Measurements from ENCODE around the gene MORN5. TPM values are rescaled to one million over a fixed set of nuclear protein-coding genes. Genes with fewer than 3 reads are reported as not detected.

Gene MORN5
- total RNA-seq, 1 donor = 0.36 TPM

- no peak overlapping the region for H3K4me2 ChIP-seq (ENCODE audit: insufficient read depth, low read length)
Measured at GRCh38 chr9:122140368-122141193, 19.1 kb upstream of the MORN5 start.

DNA sequence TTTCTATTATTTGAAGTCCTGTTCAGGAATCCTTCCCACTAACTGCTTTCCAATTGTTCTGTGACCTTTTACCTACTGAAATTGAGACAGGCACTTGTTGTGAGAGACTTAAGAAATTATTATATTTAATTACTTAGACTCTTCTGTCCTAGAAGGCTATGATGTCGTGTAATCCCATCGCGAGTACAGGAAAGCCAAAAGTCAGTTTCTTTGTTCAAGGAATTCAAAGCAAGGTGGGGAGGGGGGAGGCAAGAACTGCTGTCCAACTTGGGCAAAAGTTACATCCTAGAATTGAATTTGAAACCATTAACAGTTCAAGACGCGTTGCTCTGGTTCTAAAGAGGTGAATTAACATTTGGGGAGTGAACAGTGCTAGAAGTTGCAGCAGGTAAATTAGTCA lies 18.0 kb upstream of the MORN5 start:
- H3K9me3 ChIP-seq (ENCODE audit: low read depth, low read length) = no peaks in the 10 kb centered on the region
- H3K4me3 ChIP-seq (ENCODE audit: insufficient read depth, low read length) = no peak overlapping the region
- no peaks in the 10 kb centered on the region for H3K4me1 ChIP-seq (ENCODE audit: insufficient read depth, low read length)
- no peak overlapping the region for H2AFZ ChIP-seq (ENCODE audit: low read length)
- peaks cover 4% of the 10 kb centered on the region for H4K20me1 ChIP-seq (ENCODE audit: insufficient read depth, low read length)
- no peaks in the 10 kb centered on the region for H3K27me3 ChIP-seq (ENCODE audit: insufficient read depth, low read length)
- peaks cover 27% of the 10 kb centered on the region for H3K36me3 ChIP-seq (ENCODE audit: insufficient read depth, low read length)
- no peak for DNase-seq (ENCODE audit: insufficient read length, low spot score, missing footprints)
- no peak overlapping the region for H3K4me2 ChIP-seq (ENCODE audit: insufficient read depth, low read length)
- no peak for TF ChIP-seq CTCF (IDR thresholded peaks at IDR 0.05; ENCODE audit: extremely low read depth, low read depth, low read length)
- H3K27ac ChIP-seq (ENCODE audit: low read depth, low read length) = no peak overlapping the region
- H3K79me2 ChIP-seq (ENCODE audit: insufficient read depth, low read length) = no peaks in the 10 kb centered on the region

More at GRCh38 chr9:122140368-122141193, 19.1 kb upstream of the MORN5 start:
- no peak for DNase-seq (ENCODE audit: insufficient read length, low spot score, missing footprints)
- Histone ChIP-seq H3K4me1 (ENCODE audit: insufficient read depth, low read length) (no peaks in the 10 kb centered on the region), H3K27ac (ENCODE audit: low read depth, low read length) (no peak overlapping the region), H3K4me3 (ENCODE audit: insufficient read depth, low read length) (no peak overlapping the region), H2AFZ (ENCODE audit: low read length) (no peak overlapping the region), H3K36me3 (ENCODE audit: insufficient read depth, low read length) (peaks cover 24% of the 10 kb centered on the region), H3K79me2 (ENCODE audit: insufficient read depth, low read length) (no peaks in the 10 kb centered on the region), H3K9me3 (ENCODE audit: low read depth, low read length) (no peaks in the 10 kb centered on the region), H3K27me3 (ENCODE audit: insufficient read depth, low read length) (no peaks in the 10 kb centered on the region), H4K20me1 (ENCODE audit: insufficient read depth, low read length) (peaks cover 4% of the 10 kb centered on the region)
- TF ChIP-seq CTCF (IDR thresholded peaks at IDR 0.05; ENCODE audit: extremely low read depth, low read depth, low read length) = no peak

DNA sequence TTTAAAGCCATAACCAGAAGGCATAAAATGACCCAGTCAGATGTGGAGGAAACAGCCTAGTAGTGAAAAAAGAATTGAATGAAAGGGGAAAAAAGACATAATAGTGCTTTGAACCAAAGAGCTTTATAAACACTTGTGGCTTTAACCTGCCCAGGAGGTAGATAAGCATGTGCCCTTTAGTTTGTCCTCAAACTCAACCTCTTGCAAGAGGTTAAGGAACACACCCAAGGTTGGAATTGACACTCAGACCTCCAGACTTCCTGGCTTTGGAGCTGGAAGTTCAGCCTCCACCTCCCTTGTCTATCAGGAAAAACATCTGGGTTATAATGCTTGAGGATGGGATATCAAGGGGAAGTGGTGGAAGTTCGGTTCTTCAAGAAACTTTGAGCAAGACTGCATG lies 16.4 kb upstream of the MORN5 start:
- peaks cover 36% of the 10 kb centered on the region for H3K36me3 ChIP-seq (ENCODE audit: insufficient read depth, low read length)
- no peaks in the 10 kb centered on the region for H3K9me3 ChIP-seq (ENCODE audit: low read depth, low read length)
- no peak overlapping the region for H2AFZ ChIP-seq (ENCODE audit: low read length)
- no peak for TF ChIP-seq CTCF (IDR thresholded peaks at IDR 0.05; ENCODE audit: extremely low read depth, low read depth, low read length)
- no peak overlapping the region for H3K27ac ChIP-seq (ENCODE audit: low read depth, low read length)
- no peaks in the 10 kb centered on the region for H3K79me2 ChIP-seq (ENCODE audit: insufficient read depth, low read length)
- DNase-seq (ENCODE audit: insufficient read length, low spot score, missing footprints) = no peak
- no peak overlapping the region for H3K4me2 ChIP-seq (ENCODE audit: insufficient read depth, low read length)
- H4K20me1 ChIP-seq (ENCODE audit: insufficient read depth, low read length) = peaks cover 4% of the 10 kb centered on the region
- H3K27me3 ChIP-seq (ENCODE audit: insufficient read depth, low read length) = no peaks in the 10 kb centered on the region
- no peaks in the 10 kb centered on the region for H3K4me1 ChIP-seq (ENCODE audit: insufficient read depth, low read length)
- no peak overlapping the region for H3K4me3 ChIP-seq (ENCODE audit: insufficient read depth, low read length)

- H3K27ac ChIP-seq (ENCODE audit: low read depth, low read length) = no peak overlapping the region
- H3K9me3 ChIP-seq (ENCODE audit: low read depth, low read length) = no peaks in the 10 kb centered on the region
- no peak overlapping the region for H2AFZ ChIP-seq (ENCODE audit: low read length)
- no peak for DNase-seq (ENCODE audit: insufficient read length, low spot score, missing footprints)
- no peak for TF ChIP-seq CTCF (IDR thresholded peaks at IDR 0.05; ENCODE audit: extremely low read depth, low read depth, low read length)
- peaks cover 37% of the 10 kb centered on the region for H3K36me3 ChIP-seq (ENCODE audit: insufficient read depth, low read length)
- H3K4me2 ChIP-seq (ENCODE audit: insufficient read depth, low read length) = no peak overlapping the region
- no peaks in the 10 kb centered on the region for H3K79me2 ChIP-seq (ENCODE audit: insufficient read depth, low read length)
- H3K27me3 ChIP-seq (ENCODE audit: insufficient read depth, low read length) = no peaks in the 10 kb centered on the region
- no peaks in the 10 kb centered on the region for H3K4me1 ChIP-seq (ENCODE audit: insufficient read depth, low read length)
- H3K4me3 ChIP-seq (ENCODE audit: insufficient read depth, low read length) = no peak overlapping the region
- H4K20me1 ChIP-seq (ENCODE audit: insufficient read depth, low read length) = peaks cover 7% of the 10 kb centered on the region
Measured at GRCh38 chr9:122143876-122144405, 15.8 kb upstream of the MORN5 start.
